ENCODE data around the gene PAX5.

DNA sequence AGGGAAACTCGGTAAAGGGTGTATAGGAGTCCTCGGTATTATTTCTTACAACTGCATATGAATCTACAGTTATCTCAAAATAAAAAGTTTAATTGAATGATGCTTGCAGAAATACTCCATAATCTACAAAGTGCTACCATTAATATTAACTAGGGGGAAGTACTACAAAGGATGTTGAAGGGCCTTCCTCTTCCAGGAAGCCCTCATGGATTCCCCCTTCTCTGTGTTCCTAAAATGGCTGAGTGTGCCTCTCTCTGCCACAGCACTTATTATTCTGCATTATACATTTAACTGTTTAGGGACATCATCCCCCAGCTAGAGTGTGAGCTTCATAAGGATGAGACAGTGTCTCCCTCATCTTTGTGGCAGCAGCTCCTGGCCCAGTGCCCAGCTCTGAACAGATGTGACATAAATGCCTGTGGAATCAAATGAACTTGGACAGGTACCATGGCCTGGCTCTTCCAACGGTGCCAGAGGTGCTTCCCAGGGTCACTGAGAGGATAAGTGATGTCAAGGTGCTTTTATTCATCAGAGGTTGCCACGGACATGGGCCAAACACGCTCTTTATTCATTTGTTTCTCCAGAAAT is 99.5 kb downstream of the PAX5 start:
- TF ChIP-seq TAF1 (IDR thresholded peaks at IDR 0.05; ENCODE audit: low read depth, low read length): no peak
- no peak for TF ChIP-seq POLR2A (IDR thresholded peaks at IDR 0.05; ENCODE audit: low read depth, low read length)
- no peak for TF ChIP-seq POU2F2 (IDR thresholded peaks at IDR 0.05; ENCODE audit: low read depth, low read length)
- TF ChIP-seq POLR2AphosphoS5 (IDR thresholded peaks at IDR 0.05; ENCODE audit: low read depth, low read length): no peak
- TF ChIP-seq PAX5 (IDR thresholded peaks at IDR 0.05; ENCODE audit: insufficient read depth, low read length, severe bottlenecking): no peak
- no peak for TF ChIP-seq SPI1 (IDR thresholded peaks at IDR 0.05; ENCODE audit: low read depth, low read length)
